Activated T-helper 2 cell treated with anti-CD3 and anti-CD28 coated beads, Interferon-gamma antibody, Interleukin-2, Interleukin-4, amounts not matched to agents 10 μg/mL and 5 μg/mL and 100 μg/mL, durations not matched to agents 14 hours and 24 hours and 36 hours (primary cell): ENCODE data around the gene PRDX2. TPM values are rescaled to one million over a fixed set of nuclear protein-coding genes. Genes with fewer than 3 reads are reported as not detected.
"Not testable (repeated sequence)": the region's sequence is repeated elsewhere in the genome, so short reads cannot be mapped to it uniquely, and the experiment has no call there.

Experiments
- DNase-seq: peaks from one replicate; pipeline ENCODE4 v3.0.0; 2021; ENCODE audit warnings: low spot score
- H3K27ac Mint-ChIP-seq: one replicate; pipeline ENCODE4 v1.8.0; 2021; ENCODE audit warnings: mixed read lengths
- H3K27me3 Mint-ChIP-seq: one replicate; pipeline ENCODE4 v1.8.0; 2021; ENCODE audit warnings: low read depth, mixed read lengths
- H3K36me3 Mint-ChIP-seq: one replicate; pipeline ENCODE4 v1.8.0; 2021; ENCODE audit warnings: low read depth, mixed read lengths
- H3K4me1 Mint-ChIP-seq: one replicate; pipeline ENCODE4 v1.8.0; 2021; ENCODE audit warnings: low read depth, mixed read lengths
- H3K4me3 Mint-ChIP-seq: one replicate; pipeline ENCODE4 v1.8.0; 2021; ENCODE audit warnings: low read depth, mild to moderate bottlenecking, moderate library complexity, mixed read lengths
- H3K9me3 Mint-ChIP-seq: one replicate; pipeline ENCODE4 v1.8.0; 2021; ENCODE audit warnings: mixed read lengths
- intact Hi-C: fragments of 100-400 bp; cut with micrococcal nuclease; formaldehyde crosslinking; loops from one replicate; pipeline ENCODE4 v1.15.1; 2023
- total RNA-seq: library from RNA; stranded (reverse); gene quantifications from 2 replicates; pipeline ENCODE4 v1.2.3, GENCODE V29; 2022

Gene PRDX2
- total RNA-seq, 1 donor from 2014 or later, result 274 TPM

DNA sequence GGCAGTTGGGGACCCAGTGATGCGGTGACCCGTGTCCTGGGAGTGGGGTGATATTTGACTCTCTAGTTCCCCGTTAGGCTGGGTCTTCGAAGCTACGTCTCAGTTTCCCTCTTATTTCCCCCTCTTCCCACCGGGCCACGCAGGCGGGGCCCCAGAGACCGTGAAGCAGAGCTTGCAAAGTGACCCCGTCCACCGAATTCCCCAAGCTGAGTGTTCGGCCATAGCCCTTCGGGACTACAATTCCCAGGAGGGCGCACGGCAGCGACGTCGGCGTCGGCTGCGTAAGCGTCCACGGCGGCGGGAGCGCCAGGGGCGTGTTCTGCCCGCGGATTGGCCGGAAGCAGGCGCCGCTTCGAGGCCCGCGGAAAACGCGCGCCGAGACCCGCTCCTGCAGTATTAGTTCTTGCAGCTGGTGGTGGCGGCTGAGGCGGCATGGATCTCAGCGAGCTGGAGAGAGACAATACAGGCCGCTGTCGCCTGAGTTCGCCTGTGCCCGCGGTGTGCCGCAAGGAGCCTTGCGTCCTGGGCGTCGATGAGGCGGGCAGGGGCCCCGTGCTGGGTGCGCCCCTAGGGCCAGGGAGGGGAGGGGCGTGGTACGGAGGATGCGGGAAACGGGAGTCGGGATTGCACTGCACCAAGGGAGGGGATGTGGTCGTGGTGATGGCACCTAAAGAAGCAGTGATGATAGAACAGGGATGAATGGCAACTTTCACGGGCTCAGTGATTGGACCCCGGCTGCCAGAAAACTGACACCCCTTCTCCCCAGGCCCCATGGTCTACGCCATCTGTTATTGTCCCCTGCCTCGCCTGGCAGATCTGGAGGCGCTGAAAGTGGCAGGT is 4.9 kb upstream of the PRDX2 start, which contains the start of gene RNASEH2A:
TSS of gene RNASEH2A (plus strand) at position 343 of the 840 bp plus-strand sequence. CDS start at position 433, 90 bp downstream.
- no peaks in the 10 kb centered on the region for H3K27me3 Mint-ChIP-seq
- no peaks in the 10 kb centered on the region for H3K9me3 Mint-ChIP-seq
- peaks cover 17% of the 10 kb centered on the region for H3K36me3 Mint-ChIP-seq
- DNase-seq, result peak; percentile 86
- H3K4me3 Mint-ChIP-seq, result peak within 1 kb of the TSS; percentile 92
- H3K27ac Mint-ChIP-seq, result peak within 1 kb of the TSS; percentile 84
- H3K4me1 Mint-ChIP-seq, result peaks cover 16% of the 10 kb centered on the region
- intact Hi-C loops, result no loop called here

DNA sequence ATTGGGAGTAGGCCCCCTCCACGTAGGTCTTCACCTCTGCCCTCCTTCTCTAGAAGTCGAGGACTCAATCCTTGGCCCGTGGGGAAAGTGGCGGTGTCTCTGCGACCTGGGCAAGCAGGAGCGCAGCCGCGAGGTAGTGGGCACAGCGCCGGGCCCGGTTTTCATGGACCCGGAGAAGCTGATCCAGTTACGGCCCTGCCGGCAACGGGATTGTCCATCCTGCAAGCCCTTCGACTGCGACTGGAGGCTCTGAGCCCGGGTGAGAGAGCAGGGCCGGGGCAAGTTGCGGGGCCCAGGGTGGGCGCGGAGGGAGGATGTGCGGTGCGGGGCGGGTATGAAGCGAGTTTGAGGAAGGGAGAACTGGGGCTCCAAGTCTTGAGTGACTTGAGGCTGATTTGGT is 2.5 kb upstream of the PRDX2 start:
- DNase-seq, result no peak
- no peak overlapping the region for H3K4me3 Mint-ChIP-seq
- H3K27ac Mint-ChIP-seq, result no peak overlapping the region
- intact Hi-C loops, result no loop called here
- H3K4me1 Mint-ChIP-seq, result peaks cover 23% of the 10 kb centered on the region
- H3K27me3 Mint-ChIP-seq, result no peaks in the 10 kb centered on the region
- H3K36me3 Mint-ChIP-seq, result peaks cover 29% of the 10 kb centered on the region
- H3K9me3 Mint-ChIP-seq, result no peaks in the 10 kb centered on the region

DNA sequence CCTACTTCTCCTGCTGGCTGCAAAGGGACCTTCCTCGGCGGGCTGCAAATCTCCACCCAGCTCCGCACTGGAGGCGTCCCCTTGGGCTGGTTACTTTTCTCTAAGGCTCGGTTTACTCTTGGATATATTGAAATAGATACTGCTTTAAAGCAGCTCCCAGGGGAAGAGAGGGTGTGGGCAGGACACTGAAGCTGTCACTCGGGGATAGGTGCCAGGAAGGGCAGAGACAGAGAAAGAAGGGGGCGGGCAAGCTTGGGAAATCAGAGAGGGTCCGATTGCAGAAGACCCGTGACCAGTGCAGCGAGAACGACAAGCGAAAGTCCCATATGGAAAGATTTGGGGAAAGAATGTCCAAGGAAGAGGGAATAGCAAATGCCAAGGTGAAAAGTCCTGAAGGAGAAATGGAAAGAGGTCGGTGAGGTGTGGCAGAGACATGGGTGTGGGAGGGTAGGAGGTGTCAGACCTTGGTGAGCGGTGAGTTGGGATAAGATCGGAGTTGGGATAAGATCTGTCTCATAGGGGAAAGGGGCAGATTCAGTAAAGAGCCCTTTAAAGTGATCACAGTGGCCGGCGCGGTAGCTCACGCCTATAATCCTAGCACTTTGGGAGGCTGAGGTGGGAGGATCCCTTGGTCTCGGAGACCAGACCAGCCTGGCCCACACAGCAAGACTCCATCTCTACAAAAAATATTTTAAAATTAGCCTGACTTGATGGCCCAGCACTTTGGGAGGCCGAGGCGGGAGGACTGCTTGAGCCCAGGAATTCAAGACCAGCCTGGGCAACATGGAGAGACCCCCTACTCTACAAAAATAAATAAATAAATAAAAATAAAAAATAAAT is 887 bp upstream of the PRDX2 start:
- DNase-seq, result no peak
- Mint-ChIP-seq H3K36me3 (peaks cover 27% of the 10 kb centered on the region), H3K27ac (peak overlapping the region; percentile 51), H3K9me3 (no peaks in the 10 kb centered on the region), H3K4me1 (peaks cover 21% of the 10 kb centered on the region), H3K27me3 (no peaks in the 10 kb centered on the region), H3K4me3 (peak overlapping the region; percentile 91)
- intact Hi-C loops, result no loop called here

DNA sequence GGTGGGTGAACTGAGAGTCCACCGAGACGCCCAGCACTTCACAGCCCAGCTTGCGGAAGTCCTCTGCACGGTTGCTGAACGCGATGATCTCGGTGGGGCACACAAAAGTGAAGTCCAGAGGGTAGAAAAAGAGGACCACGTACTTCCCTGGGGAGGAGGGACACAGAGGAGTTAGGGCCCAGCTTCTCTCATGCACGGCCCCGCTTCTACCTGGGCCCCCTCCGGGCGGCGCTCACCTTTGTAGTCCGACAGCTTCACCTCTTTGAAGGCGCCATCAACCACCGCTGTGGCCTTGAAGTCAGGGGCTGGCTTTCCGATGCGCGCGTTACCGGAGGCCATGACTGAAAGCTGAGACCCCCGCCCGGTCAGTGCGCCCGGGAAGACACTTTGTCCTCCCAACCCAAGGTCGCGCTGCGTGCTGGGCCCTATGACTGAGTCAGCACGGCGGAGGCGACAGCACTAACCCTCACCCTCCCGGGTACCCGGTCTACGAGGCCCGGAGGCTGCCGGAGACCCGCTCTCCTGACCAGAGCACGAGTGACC is 606 bp downstream of the PRDX2 start:
- intact Hi-C loops, result no loop called here
- DNase-seq, result no peak
- peak overlapping the region; percentile 91 for H3K4me3 Mint-ChIP-seq

DNA sequence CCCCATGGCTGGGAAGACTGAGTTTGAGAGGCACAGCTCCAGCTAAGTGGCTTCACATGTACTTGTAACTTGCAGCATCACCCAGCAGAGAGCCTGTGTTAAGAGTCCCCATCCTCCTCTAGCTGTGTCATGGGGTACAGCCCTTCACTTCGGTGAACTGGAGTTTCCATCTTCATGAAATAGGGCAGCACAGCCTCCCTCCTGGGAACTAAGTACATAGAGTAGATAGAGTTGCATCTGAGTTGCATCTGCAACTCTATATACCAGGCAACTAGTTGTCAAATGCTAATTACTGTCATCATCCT is 1.2 kb downstream of the PRDX2 start:
- DNase-seq, result no peak
- peaks cover 34% of the 10 kb centered on the region for H3K36me3 Mint-ChIP-seq
- H3K27ac Mint-ChIP-seq, result peak overlapping the region; percentile 87
- no peaks in the 10 kb centered on the region for H3K9me3 Mint-ChIP-seq
- intact Hi-C loops, result no loop called here
- H3K4me1 Mint-ChIP-seq, result peaks cover 25% of the 10 kb centered on the region
- no peaks in the 10 kb centered on the region for H3K27me3 Mint-ChIP-seq
- H3K4me3 Mint-ChIP-seq, result peak overlapping the region; percentile 91

More for the DNA sequence above, 606 bp downstream of the PRDX2 start:
- Mint-ChIP-seq H3K27me3 (no peaks in the 10 kb centered on the region), H3K36me3 (peaks cover 34% of the 10 kb centered on the region), H3K4me1 (peaks cover 22% of the 10 kb centered on the region), H3K9me3 (no peaks in the 10 kb centered on the region), H3K27ac (peak overlapping the region; percentile 87)

DNA sequence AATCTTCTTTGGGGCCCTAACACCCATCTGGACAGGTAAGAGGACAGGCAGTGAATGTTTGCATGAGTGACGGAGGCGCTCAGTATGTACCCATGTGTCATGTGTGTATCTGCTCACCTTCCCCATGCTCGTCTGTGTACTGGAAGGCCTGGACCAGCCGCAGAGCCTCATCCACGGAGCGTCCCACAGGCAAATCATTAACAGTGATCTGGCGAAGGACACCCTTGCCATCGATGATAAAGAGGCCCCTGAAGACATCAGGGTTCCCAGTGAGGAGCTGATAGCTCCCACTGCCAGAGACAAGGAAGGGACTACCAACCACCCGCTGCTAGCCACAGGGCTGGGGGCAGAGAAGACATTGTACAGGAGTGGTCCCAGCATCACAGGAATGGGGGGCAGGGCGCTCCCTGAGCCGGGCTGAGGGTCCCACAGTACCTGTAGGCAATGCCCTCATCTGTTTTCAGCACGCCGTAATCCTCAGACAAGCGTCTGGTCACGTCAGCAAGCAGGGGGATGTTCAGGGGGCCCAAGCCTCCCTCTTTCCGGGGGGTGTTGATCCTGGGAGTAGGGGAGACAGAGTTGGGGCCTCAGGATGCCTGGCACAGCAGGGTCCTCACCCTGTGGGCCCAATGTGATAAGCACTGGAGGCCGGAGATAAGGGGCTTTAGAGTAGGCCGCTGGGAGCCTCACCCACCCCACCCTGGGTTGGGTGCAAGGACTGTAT is 1.7 kb downstream of the PRDX2 start:
- intact Hi-C loops, result no loop called here

DNA sequence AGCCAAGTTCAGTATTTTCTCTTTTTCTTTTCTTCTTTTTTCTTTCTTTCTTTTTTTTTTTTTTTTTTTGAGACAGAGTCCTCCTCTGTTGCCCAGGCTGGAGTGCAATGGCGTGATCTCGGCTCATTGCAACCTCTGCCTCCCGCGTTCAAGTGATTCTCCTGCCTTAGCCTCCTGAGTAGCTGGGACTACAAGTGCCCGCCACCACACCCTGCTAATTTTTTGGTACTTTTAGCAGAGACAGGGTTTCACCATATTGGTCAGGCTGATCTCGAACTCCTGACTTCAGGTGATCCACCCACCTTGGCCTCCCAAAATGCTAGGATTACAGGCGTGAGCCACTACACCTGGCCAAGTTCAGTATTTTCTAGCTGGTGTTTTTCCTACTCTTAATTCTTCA is 4.0 kb downstream of the PRDX2 start:
- not testable (repeated sequence) for H3K9me3 Mint-ChIP-seq

More for the DNA sequence above, 1.7 kb downstream of the PRDX2 start:
- H3K36me3 Mint-ChIP-seq, result peaks cover 34% of the 10 kb centered on the region
- H3K4me1 Mint-ChIP-seq, result peaks cover 25% of the 10 kb centered on the region
- no peak for DNase-seq
- no peaks in the 10 kb centered on the region for H3K27me3 Mint-ChIP-seq
- H3K9me3 Mint-ChIP-seq, result no peaks in the 10 kb centered on the region
- peak overlapping the region; percentile 91 for H3K4me3 Mint-ChIP-seq
- no peak overlapping the region for H3K27ac Mint-ChIP-seq

DNA sequence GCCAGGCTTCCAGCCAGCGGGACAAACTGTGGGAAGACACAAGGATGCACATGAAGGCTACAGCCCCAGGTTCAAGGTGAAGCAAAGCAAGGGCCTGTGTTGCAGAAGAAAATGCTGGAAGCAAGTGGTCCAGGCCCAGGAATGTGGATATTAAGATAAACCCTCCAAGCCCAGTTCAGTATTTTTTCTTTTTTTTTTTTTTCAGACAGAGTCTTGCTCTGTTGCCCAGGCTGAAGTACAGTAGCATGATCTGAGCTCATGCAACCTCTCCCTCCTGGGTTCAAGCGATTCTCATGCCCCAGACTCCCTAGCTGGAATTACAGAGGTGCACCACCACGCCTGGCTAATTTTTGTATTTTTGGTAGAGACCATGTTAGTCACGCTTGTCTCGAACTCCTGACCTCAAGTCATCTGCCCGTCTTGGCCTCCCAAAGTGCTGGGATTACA is 4.4 kb downstream of the PRDX2 start:
- Mint-ChIP-seq H3K27ac (no peak overlapping the region), H3K36me3 (peaks cover 46% of the 10 kb centered on the region)
- intact Hi-C loops, result no loop called here

More for the DNA sequence above, 4.0 kb downstream of the PRDX2 start:
- Mint-ChIP-seq H3K36me3 (peaks cover 42% of the 10 kb centered on the region), H3K4me1 (peaks cover 32% of the 10 kb centered on the region)
- intact Hi-C loops, H3K27ac Mint-ChIP-seq, DNase-seq, H3K4me3 Mint-ChIP-seq, H3K27me3 Mint-ChIP-seq: not testable (repeated sequence)

DNA sequence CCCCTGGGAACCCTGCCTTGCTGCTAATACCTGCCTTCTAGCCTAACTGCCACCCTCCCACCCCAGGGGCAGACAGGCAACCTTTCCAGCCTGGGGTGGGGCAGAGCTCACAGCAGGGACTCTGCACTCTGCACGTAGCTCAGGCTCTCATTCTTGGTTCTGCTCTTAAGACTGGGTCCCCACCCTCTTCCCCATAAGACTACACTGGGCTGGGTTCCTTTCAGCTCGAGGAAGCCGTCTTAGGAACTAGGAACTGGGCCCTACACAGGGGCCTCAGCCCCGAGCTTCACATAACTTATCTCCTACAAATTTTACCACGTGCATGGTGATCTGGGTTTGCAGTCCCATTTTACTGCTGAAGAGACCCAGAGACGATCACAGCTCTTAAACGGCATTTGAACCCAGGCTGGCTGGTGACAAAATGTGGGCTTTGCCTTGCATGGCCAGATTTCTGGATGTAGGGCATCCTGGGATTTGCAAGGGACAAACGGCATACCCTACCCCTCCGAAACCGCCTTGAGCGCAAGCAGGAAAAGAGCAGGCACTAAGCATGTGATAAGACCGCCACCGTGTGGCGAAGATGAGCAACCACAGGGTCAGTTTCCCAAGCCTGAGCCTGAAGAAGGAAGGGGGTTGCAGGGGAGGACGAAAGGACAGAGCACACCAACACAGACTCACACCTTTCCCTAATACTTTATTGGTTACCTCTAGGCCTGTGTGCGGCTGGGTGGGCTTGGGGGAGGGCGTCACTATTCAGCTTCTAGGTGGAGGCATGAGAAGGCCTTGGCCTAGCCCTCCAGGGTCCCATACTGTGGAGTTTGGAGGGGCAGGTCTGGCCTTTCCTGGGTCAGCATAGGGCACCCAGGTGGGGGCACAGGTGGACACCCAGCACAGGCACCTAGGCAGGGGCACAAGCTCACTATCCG is 5.2 kb downstream of the PRDX2 start:
- peak; percentile 73 for DNase-seq
- Mint-ChIP-seq H3K4me1 (peaks cover 26% of the 10 kb centered on the region), H3K27me3 (no peaks in the 10 kb centered on the region), H3K9me3 (no peaks in the 10 kb centered on the region), H3K27ac (peak overlapping the region; percentile 75), H3K36me3 (peaks cover 52% of the 10 kb centered on the region), H3K4me3 (peak overlapping the region; percentile 68)
- intact Hi-C loops, result loop anchor here (1.0 kb wide), 3 partner anchors 19 to 36 kb away; no protein-coding TSS in a partner anchor

More for the DNA sequence above, 4.4 kb downstream of the PRDX2 start:
- Mint-ChIP-seq H3K4me3 (no peak overlapping the region), H3K9me3 (no peaks in the 10 kb centered on the region), H3K27me3 (no peaks in the 10 kb centered on the region), H3K4me1 (peaks cover 28% of the 10 kb centered on the region)
- DNase-seq, result no peak

DNA sequence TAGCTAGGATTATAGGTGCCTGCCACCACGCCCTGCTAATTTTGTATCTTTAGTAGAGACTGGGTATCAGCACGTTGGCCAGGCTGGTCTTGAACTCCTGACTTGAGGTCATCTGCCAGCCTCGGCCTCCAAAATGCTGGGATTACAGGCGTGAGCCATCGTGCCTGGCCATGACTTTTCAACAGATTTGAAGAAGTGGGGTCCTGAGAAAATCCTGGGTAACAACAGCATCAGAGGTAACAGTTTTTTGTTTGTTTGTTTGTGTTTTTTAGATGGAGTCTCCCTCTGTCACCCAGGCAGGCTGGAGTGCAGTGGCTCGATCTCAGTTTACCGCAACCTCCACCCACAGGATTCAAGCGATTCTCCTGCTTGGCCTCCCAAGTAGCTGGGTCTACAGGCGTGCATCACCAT is 6.6 kb downstream of the PRDX2 start:
- peak overlapping the region; percentile 91 for H3K27ac Mint-ChIP-seq
- H3K4me1 Mint-ChIP-seq, result peaks cover 26% of the 10 kb centered on the region
- peaks cover 40% of the 10 kb centered on the region for H3K36me3 Mint-ChIP-seq
- no peaks in the 10 kb centered on the region for H3K27me3 Mint-ChIP-seq
- DNase-seq, result no peak
- no peaks in the 10 kb centered on the region for H3K9me3 Mint-ChIP-seq
- peak overlapping the region; percentile 73 for H3K4me3 Mint-ChIP-seq
- intact Hi-C loops, result loop anchor here (5.0 kb wide), 4 partner anchors 63 to 1042 kb away; partner anchors contain the start of genes CALR, DHPS and TRIR

DNA sequence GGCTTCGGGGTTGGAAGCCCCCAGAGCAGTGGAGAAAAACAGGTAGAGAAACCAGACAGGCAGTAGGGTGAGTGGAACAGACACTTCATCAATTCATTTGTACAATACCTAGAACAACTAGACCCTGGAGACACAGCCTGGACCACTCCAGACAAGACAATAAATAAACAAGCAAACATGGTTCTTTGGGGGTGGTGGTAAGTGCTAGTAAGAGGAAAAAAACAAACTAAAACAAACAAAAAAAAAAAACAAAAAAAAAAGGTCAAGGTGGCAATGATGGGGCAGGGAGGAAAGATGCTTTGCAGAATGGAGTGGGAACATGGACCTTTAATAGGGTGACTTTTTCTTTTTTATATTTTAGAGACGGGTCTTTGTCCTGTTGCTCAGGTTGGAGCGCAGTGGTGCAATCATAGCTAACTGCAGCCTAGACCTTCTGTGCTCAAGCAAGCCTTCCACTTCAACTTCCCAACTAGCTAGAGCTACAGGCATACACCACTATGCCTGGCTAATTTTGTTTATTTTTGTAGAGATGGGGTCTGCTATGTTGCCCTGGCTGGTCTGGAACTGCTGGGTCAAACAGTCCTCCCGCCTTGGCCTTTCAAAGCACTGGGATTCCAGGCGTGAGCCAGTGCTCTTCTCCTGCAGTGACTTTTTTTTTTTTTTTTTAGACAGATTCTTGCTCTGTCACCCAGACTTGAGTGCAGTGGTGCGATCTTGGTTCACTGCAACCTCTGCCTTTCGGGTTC is 7.2 kb downstream of the PRDX2 start:
- Mint-ChIP-seq H3K27me3 (no peaks in the 10 kb centered on the region), H3K36me3 (peaks cover 33% of the 10 kb centered on the region), H3K9me3 (no peaks in the 10 kb centered on the region), H3K27ac (peak overlapping the region; percentile 91), H3K4me3 (peak overlapping the region; percentile 73), H3K4me1 (peaks cover 26% of the 10 kb centered on the region)
- DNase-seq, result no peak
- intact Hi-C loops, result loop anchor here (5.0 kb wide), 4 partner anchors 62 to 1043 kb away; partner anchors contain the start of genes CALR, DHPS and TRIR
